Smooth muscle cell (in vitro differentiated cells): ENCODE results near the gene ZNF610. TPM values are rescaled to one million over a fixed set of nuclear protein-coding genes. Genes with fewer than 3 reads are reported as not detected.
"Not testable (repeated sequence)": the region's sequence is repeated elsewhere in the genome, so short reads cannot be mapped to it uniquely, and the experiment has no call there.

ENCODE experiments used
- DNase-seq: peaks from one replicate; lab custom pipeline; 2025; ENCODE audit not compliant: unreplicated experiment; lab: John Stamatoyannopoulos, UW
- H2AFZ ChIP-seq: fragments of 200-600 bp; sonication (generic); 2 replicates; pipeline ENCODE4 v1.6.0; 2016; ENCODE audit warnings: antibody characterized with exemption, low read depth, mild to moderate bottlenecking
- H3F3A ChIP-seq: fragments of 200-600 bp; sonication (generic); 2 replicates; pipeline ENCODE4 v1.6.0; 2017; ENCODE audit warnings: antibody characterized with exemption, low read depth
- H3K27ac ChIP-seq: fragments of 200-600 bp; sonication (generic); 2 replicates; pipeline ENCODE4 v1.5.1; 2016; ENCODE audit warnings: low read depth, mild to moderate bottlenecking
- H3K27me3 ChIP-seq: fragments of 200-600 bp; sonication (generic); 2 replicates; pipeline ENCODE4 v1.6.1; 2016; ENCODE audit warnings: low read depth, mild to moderate bottlenecking
- H3K36me3 ChIP-seq: fragments of 200-600 bp; sonication (generic); 2 replicates; pipeline ENCODE4 v1.5.1; 2016; ENCODE audit warnings: low read depth
- H3K4me1 ChIP-seq: fragments of 200-600 bp; sonication (generic); 2 replicates; pipeline ENCODE4 v1.5.1; 2016; ENCODE audit warnings: low read depth
- H3K4me2 ChIP-seq: fragments of 200-600 bp; sonication (generic); 2 replicates; pipeline ENCODE4 v1.6.0; 2016; ENCODE audit warnings: mild to moderate bottlenecking
- H3K4me3 ChIP-seq: fragments of 200-600 bp; sonication (generic); 2 replicates; pipeline ENCODE4 v1.5.1; 2016; ENCODE audit warnings: mild to moderate bottlenecking
- H3K79me2 ChIP-seq: fragments of 200-600 bp; sonication (generic); 2 replicates; pipeline ENCODE4 v1.6.0; 2016; ENCODE audit warnings: low read depth, mild to moderate bottlenecking
- H3K9ac ChIP-seq: fragments of 200-600 bp; sonication (generic); 2 replicates; pipeline ENCODE4 v1.6.0; 2016; ENCODE audit warnings: low read depth
- H3K9me3 ChIP-seq: fragments of 200-600 bp; sonication (generic); replicated peaks from 2 replicates; pipeline ENCODE4 v1.5.1; 2016; ENCODE audit warnings: low read depth
- H4K20me1 ChIP-seq: fragments of 200-600 bp; sonication (generic); 2 replicates; pipeline ENCODE4 v1.6.0; 2016; ENCODE audit warnings: low read depth
- CTCF ChIP-seq: fragments of 200-600 bp; sonication (generic); IDR thresholded peaks from 2 replicates; pipeline ENCODE4 v1.5.1; 2017; ENCODE audit warnings: borderline replicate concordance, mild to moderate bottlenecking, antibody characterized with exemption; ENCODE audit not compliant: insufficient read depth, poor library complexity, severe bottlenecking
- WGBS: methylation state at CpG from one replicate; pipeline ENCODE4 v1.1.7; 2016; ENCODE audit warnings: low lambda C conversion rate; 5-methylcytosine and 5-hydroxymethylcytosine counted together
- polyA plus RNA-seq: library from polyadenylated mRNA; unstranded; fragments of >200 nt; fragmentation: Nextera tagmentation; extraction: Ambion mirVana; gene quantifications from 2 replicates; pipeline ENCODE4 v1.2.1, GENCODE V29; 2016
- total RNA-seq: library from RNA; depleted of rRNA; stranded (reverse); fragments of >200 nt; gene quantifications from 2 replicates; pipeline ENCODE4 v1.2.3, GENCODE V29; 2014

ZNF610 gene
- total and polyA plus RNA-seq, 2 experiments from 2014 or later = 3.3 to 16.0 TPM

GRCh38 chr19:52336791-52337381, 843 bp downstream of the ZNF610 start:
- no peak for DNase-seq
- no peaks in the 10 kb centered on the region for H3K4me1 ChIP-seq
- WGBS = 11% methylated on average over 9 of the region's 9 CpGs
- peak overlapping the region; percentile 96 for H3K4me3 ChIP-seq
- no peaks in the 10 kb centered on the region for H4K20me1 ChIP-seq
- no peaks in the 10 kb centered on the region for H3F3A ChIP-seq
- peak overlapping the region; percentile 95 for H3K9ac ChIP-seq
- H3K79me2 ChIP-seq = no peaks in the 10 kb centered on the region
- H3K27me3 ChIP-seq = no peaks in the 10 kb centered on the region
- peak overlapping the region; percentile 100 for H3K4me2 ChIP-seq
- H2AFZ ChIP-seq = peak overlapping the region; percentile 93
- peaks cover 3% of the 10 kb centered on the region for H3K9me3 ChIP-seq
- H3K36me3 ChIP-seq = no peaks in the 10 kb centered on the region
- peak overlapping the region; percentile 84 for H3K27ac ChIP-seq
- TF ChIP-seq CTCF = no peak

GRCh38 chr19:52339022-52339421, 3.0 kb downstream of the ZNF610 start:
- H2AFZ ChIP-seq, H3K9me3 ChIP-seq, H3K4me2 ChIP-seq, H3K4me3 ChIP-seq, H4K20me1 ChIP-seq, H3K27me3 ChIP-seq, H3K79me2 ChIP-seq, H3K27ac ChIP-seq, H3K9ac ChIP-seq, DNase-seq, H3K4me1 ChIP-seq, H3F3A ChIP-seq, H3K36me3 ChIP-seq: not testable (repeated sequence)
- 80% methylated on average over 3 of the region's 3 CpGs for WGBS

- Histone ChIP-seq H3K9me3 (no peaks in the 10 kb centered on the region), H3K36me3 (peaks cover 12% of the 10 kb centered on the region), H3F3A (no peaks in the 10 kb centered on the region), H3K27me3 (no peaks in the 10 kb centered on the region), H4K20me1 (no peaks in the 10 kb centered on the region), H3K4me3 (no peak overlapping the region), H2AFZ (no peak overlapping the region), H3K79me2 (no peaks in the 10 kb centered on the region), H3K27ac (no peak overlapping the region), H3K9ac (no peak overlapping the region), H3K4me2 (no peak overlapping the region), H3K4me1 (no peaks in the 10 kb centered on the region)
- TF ChIP-seq CTCF = peak; percentile 58
- DNase-seq = no peak
- 29% methylated on average over 8 of the region's 8 CpGs for WGBS
Measured at GRCh38 chr19:52343548-52343947, 7.5 kb downstream of the ZNF610 start.

GRCh38 chr19:52345162-52345561, 9.1 kb downstream of the ZNF610 start:
- no peak for DNase-seq
- no peak for TF ChIP-seq CTCF

More at GRCh38 chr19:52345162-52345561, 9.1 kb downstream of the ZNF610 start:
- WGBS = 91% methylated on average over 6 of the region's 6 CpGs
- no peak overlapping the region for H3K4me2 ChIP-seq
- H3K4me3 ChIP-seq = no peak overlapping the region
- H3K27ac ChIP-seq = no peak overlapping the region
- H3K27me3 ChIP-seq = no peaks in the 10 kb centered on the region
- H3K9ac ChIP-seq = no peak overlapping the region
- peaks cover 19% of the 10 kb centered on the region for H3K36me3 ChIP-seq
- no peaks in the 10 kb centered on the region for H3F3A ChIP-seq
- H3K4me1 ChIP-seq = no peaks in the 10 kb centered on the region
- no peaks in the 10 kb centered on the region for H3K79me2 ChIP-seq
- H2AFZ ChIP-seq = no peak overlapping the region
- H4K20me1 ChIP-seq = no peaks in the 10 kb centered on the region
- no peaks in the 10 kb centered on the region for H3K9me3 ChIP-seq
